B cell (primary cell): ENCODE data around the gene HDHD3.
"Not testable (repeated sequence)": the region's sequence is repeated elsewhere in the genome, so short reads cannot be mapped to it uniquely, and the experiment has no call there.

Source experiments
- CTCF ChIP-seq: fragments of 200-600 bp; IDR thresholded peaks from one replicate; pipeline ENCODE4 v1.8.0; 2022; ENCODE audit warnings: antibody characterized with exemption, mild to moderate bottlenecking
- EZH2 ChIP-seq: IDR thresholded peaks from 2 replicates; pipeline ENCODE4 v1.6.1; 2012; ENCODE audit warnings: borderline replicate concordance, low read depth, mild to moderate bottlenecking, moderate library complexity, low read length; ENCODE audit not compliant: insufficient read depth, poor library complexity, severe bottlenecking

DNA sequence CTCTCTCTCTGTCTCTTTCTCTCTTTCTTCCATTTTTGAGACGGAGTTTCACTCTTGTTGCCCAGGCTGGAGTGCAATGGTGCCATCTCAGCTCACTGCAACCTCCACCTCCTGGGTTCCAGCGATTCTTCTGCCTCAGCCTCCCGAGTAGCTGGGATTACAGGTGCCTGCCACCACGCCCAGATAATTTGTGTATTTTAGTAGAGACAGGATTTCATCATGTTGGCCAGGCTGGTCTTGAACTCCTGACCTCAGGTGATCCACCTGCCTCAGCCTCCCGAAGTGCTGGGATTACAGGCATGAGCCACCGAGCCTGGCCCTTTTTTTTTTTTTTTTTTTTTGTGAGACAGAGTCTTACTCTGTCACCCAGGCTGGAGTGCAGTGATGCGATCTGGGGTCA is 4.7 kb upstream of the HDHD3 start:
- not testable (repeated sequence) for TF ChIP-seq CTCF, EZH2
